Prostate gland (tissue), 2 donors: Measurements from ENCODE around the gene SSTR1. TPM values are rescaled to one million over a fixed set of nuclear protein-coding genes. Genes with fewer than 3 reads are reported as not detected.

Experiments
- DNase-seq: peaks from one replicate; pipeline ENCODE4 v3.0.0-alpha.2; 2019; ENCODE audit warnings: low spot score
- H3K27ac ChIP-seq, 2 donors: fragments of 200-600 bp; sonication (generic); 2 replicates each; pipeline ENCODE4 v1.5.1; 2017 to 2019
- H3K27me3 ChIP-seq: fragments of 200-600 bp; sonication (generic); replicated peaks from 2 replicates; pipeline ENCODE4 v1.5.1; 2019; ENCODE audit not compliant: insufficient read depth
- H3K36me3 ChIP-seq, 2 donors: fragments of 200-600 bp; sonication (generic); 1 replicate in 1 of 2; 2 replicates in 1 of 2; pipeline versions ENCODE4 v1.5.1 to v1.8.1; 2017 to 2019
- H3K4me1 ChIP-seq: fragments of 200-600 bp; sonication (generic); replicated peaks from 2 replicates; pipeline ENCODE4 v1.5.1; 2019
- H3K4me3 ChIP-seq, 2 donors: fragments of 200-600 bp; sonication (generic); 2 replicates each; pipeline ENCODE4 v1.5.1; 2017 to 2019
- H3K9me3 ChIP-seq: fragments of 200-600 bp; sonication (generic); 2 replicates; pipeline ENCODE4 v1.5.1; 2017
- POLR2A ChIP-seq: fragments of 450-650 bp; IDR thresholded peaks from one replicate; pipeline ENCODE4 v1.6.1; 2016; ENCODE audit warnings: antibody characterized with exemption, mild to moderate bottlenecking
- POLR2AphosphoS5 ChIP-seq: sonication (generic); formaldehyde crosslinking; IDR thresholded peaks from one replicate; pipeline ENCODE4 v1.6.1; 2017; ENCODE audit warnings: antibody characterized with exemption
- WGBS: methylation state at CpG from one replicate; pipeline ENCODE4 v1.1.5; 2018; 5-methylcytosine and 5-hydroxymethylcytosine counted together
- intact Hi-C: fragments of 100-400 bp; cut with DNase I; formaldehyde crosslinking; loops from one replicate; pipeline ENCODE4 v1.14.2; 2022
- total RNA-seq, 2 donors: library from RNA; depleted of rRNA; stranded (reverse); fragments of >200 nt; gene quantifications; one replicate each; pipeline ENCODE4 v1.1.0, GENCODE V29; 2016
- TF ChIP-seq, protein P1 (sequence below), 4 experiments: fragments of 200-600 bp in 2 of 4; fragments of 450-650 bp in 2 of 4; sonication (generic) in 2 of 4; IDR thresholded peaks; 1 replicate in 3 of 4; 2 replicates in 1 of 4; pipeline ENCODE4 v1.5.1; 2016 to 2019; ENCODE audit warnings: antibody characterized with exemption in 4 of 4, mild to moderate bottlenecking in 2 of 4, moderate library complexity in 2 of 4

SSTR1 gene
- total RNA-seq, 2 donors from 2014 or later = 0.23 to 0.80 TPM

DNA sequence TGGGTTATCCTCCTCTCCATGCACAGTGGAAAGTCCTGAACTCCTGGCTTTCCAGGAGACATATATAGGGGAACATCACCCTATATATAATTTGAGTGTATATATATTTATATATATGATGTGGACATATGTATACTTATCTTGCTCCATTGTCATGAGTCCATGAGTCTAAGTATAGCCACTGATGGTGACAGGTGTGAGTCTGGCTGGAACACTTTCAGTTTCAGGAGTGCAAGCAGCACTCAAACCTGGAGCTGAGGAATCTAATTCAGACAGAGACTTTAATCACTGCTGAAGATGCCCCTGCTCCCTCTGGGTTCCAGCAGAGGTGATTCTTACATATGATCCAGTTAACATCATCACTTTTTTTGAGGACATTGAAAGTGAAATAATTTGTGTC is 4.4 kb downstream of the SSTR1 start:
- intact Hi-C loops = no loop called here
- H3K4me3 ChIP-seq = no peak overlapping the region
- H3K36me3 ChIP-seq = no peaks in the 10 kb centered on the region
- TF ChIP-seq POLR2AphosphoS5 (no peak), POLR2A (no peak)
- TF ChIP-seq, protein P1, sequence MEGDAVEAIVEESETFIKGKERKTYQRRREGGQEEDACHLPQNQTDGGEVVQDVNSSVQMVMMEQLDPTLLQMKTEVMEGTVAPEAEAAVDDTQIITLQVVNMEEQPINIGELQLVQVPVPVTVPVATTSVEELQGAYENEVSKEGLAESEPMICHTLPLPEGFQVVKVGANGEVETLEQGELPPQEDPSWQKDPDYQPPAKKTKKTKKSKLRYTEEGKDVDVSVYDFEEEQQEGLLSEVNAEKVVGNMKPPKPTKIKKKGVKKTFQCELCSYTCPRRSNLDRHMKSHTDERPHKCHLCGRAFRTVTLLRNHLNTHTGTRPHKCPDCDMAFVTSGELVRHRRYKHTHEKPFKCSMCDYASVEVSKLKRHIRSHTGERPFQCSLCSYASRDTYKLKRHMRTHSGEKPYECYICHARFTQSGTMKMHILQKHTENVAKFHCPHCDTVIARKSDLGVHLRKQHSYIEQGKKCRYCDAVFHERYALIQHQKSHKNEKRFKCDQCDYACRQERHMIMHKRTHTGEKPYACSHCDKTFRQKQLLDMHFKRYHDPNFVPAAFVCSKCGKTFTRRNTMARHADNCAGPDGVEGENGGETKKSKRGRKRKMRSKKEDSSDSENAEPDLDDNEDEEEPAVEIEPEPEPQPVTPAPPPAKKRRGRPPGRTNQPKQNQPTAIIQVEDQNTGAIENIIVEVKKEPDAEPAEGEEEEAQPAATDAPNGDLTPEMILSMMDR (IDR thresholded peaks at IDR 0.05) = no peak
- H3K27me3 ChIP-seq = peaks cover 8% of the 10 kb centered on the region
- no peak overlapping the region for H3K27ac ChIP-seq
- H3K4me1 ChIP-seq = no peaks in the 10 kb centered on the region
- no peaks in the 10 kb centered on the region for H3K9me3 ChIP-seq
- no peak for DNase-seq

DNA sequence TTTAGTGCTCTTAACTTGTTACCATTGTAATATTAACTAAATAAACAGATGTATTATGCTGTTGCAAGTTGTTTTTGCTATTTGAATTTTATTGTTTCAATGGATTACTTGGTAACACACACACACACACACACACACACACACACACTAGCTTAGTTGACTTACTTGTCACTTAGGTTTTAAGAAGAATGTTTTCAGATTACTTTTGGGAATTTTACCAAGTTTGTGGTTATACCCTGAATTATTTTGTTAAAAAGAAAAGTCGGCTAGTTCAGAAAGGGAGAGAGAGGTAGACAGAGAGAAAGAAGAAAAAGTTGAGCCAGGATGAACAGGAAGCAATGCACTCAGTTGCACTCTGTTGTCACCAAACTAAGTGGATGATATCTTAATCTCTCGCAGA is 5.3 kb downstream of the SSTR1 start:
- WGBS = 70% methylated on average over 2 of the region's 2 CpGs
- DNase-seq = no peak
- intact Hi-C loops = no loop called here
- Histone ChIP-seq H3K4me3 (no peak overlapping the region), H3K9me3 (no peaks in the 10 kb centered on the region), H3K27ac (no peak overlapping the region), H3K36me3 (no peaks in the 10 kb centered on the region), H3K4me1 (no peaks in the 10 kb centered on the region), H3K27me3 (peaks cover 8% of the 10 kb centered on the region)
- no peak for TF ChIP-seq POLR2AphosphoS5
- TF ChIP-seq, protein P1 (IDR thresholded peaks at IDR 0.05) = no peak
- no peak for TF ChIP-seq POLR2A

DNA sequence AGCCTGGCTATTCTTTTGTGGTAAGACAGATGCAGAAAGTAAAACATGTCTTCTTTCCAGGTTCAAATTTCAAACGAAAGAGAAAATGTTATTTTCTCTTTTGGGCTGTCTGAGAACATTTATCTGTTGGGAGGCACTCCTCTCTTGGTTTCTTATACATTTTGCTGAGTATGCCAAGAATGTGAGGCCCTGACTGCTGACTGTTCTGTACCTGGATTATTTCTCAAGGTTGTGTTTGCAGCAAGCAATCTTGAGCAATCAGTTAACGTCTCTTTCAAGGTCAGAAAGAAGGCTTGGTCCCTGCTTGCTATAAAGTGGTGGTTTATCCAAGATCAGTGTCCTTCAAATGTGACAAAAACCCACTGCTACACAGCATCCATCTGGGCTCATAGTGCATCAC is 9.8 kb downstream of the SSTR1 start:
- Histone ChIP-seq H3K27ac (no peak overlapping the region), H3K36me3 (no peaks in the 10 kb centered on the region), H3K4me3 (no peak overlapping the region), H3K27me3 (no peaks in the 10 kb centered on the region), H3K4me1 (no peaks in the 10 kb centered on the region), H3K9me3 (no peaks in the 10 kb centered on the region)
- TF ChIP-seq POLR2AphosphoS5 (no peak), POLR2A (no peak)
- TF ChIP-seq, protein P1 (IDR thresholded peaks at IDR 0.05) = no peak
- intact Hi-C loops = no loop called here
- no peak for DNase-seq
- 48% methylated on average over 2 of the region's 2 CpGs for WGBS

DNA sequence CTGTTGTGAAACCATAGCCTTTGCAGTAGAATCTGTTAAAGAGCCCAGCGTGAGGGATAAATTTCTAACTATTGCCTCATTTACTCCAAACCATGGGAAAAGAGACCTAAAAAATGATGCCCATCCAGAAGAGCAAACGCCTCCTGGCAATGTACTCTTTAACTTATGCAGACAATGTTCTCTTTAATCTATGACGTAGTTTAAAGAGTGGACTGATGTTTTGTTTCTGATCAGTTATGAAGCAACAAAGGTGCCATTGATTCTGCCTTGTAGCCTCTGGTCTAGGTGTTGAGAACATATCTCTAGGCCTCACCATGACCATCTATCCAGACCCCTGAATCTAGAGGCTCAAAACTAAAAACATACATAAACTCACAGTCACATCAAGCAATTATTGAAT is 13.4 kb downstream of the SSTR1 start:
- intact Hi-C loops = no loop called here
- H3K36me3 ChIP-seq = no peaks in the 10 kb centered on the region
- H3K27me3 ChIP-seq = no peaks in the 10 kb centered on the region
- no peak overlapping the region for H3K27ac ChIP-seq
- no peak overlapping the region for H3K4me3 ChIP-seq
- DNase-seq = no peak
- WGBS = 76% methylated on average over 3 of the region's 3 CpGs
- TF ChIP-seq POLR2A (no peak), POLR2AphosphoS5 (no peak)
- TF ChIP-seq, protein P1 (IDR thresholded peaks at IDR 0.05) = no peak
- H3K9me3 ChIP-seq = no peaks in the 10 kb centered on the region
- H3K4me1 ChIP-seq = no peaks in the 10 kb centered on the region

DNA sequence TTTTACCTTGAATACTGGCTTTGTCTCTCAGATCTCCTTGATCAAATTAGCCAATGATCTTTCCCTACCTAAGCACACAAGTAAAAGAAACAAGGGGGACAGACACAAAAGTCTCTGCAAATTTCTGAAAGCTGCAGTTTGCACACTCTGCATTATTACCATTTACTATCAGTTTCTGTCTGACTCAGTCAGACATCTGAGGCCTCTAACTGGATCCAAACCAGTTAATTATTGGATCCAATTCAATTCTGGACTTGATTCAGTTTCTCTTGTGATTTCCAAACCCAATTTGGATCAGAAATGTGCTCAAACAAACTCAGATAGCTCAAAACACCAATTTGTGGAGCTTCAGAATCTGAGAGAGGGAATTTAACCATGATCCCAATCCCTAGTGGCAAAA is 16.6 kb downstream of the SSTR1 start:
- intact Hi-C loops = no loop called here
- TF ChIP-seq POLR2A (no peak), POLR2AphosphoS5 (no peak)
- TF ChIP-seq, protein P1 (IDR thresholded peaks at IDR 0.05) = no peak
- DNase-seq = no peak
- Histone ChIP-seq H3K27ac (no peak overlapping the region), H3K4me3 (no peak overlapping the region), H3K9me3 (no peaks in the 10 kb centered on the region), H3K27me3 (no peaks in the 10 kb centered on the region), H3K36me3 (no peaks in the 10 kb centered on the region), H3K4me1 (no peaks in the 10 kb centered on the region)
